ENCODE data around the gene SMPD3. TPM values are rescaled to one million over a fixed set of nuclear protein-coding genes. Genes with fewer than 3 reads are reported as not detected.

Gene SMPD3
- total and polyA plus RNA-seq, 2 donors (not counting 3 experiments of a cell fraction or from before 2014, with no cell fraction given): not detected

DNA sequence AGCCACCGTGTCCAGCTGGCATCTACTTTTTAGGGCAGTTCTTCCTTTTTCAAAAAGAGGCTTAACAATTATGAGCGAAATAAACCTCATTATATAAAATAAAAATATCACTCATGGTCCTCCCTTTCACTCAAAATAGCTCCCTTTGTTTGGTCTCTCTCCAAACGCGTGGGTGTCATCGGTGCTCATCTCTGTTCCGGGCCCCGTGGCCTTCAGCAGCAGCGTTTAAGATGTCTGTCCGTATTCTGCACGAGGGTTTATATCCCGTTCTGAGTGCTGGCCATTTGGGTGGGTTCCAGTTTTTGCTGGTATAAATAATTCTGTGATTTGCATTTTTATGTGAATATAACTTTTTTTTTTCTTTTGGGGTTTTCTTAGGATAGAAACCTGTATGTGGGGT is 104.1 kb downstream of the SMPD3 start:
- dilution Hi-C loops (cut with MboI; ENCODE audit: extremely low pct_ligation_motif_present, low sequenced_read_pairs): no loop called here
- ChIA-PET CTCF (interaction anchor here (1.4 kb wide), 1 partner anchor 82 kb away, joined by 4 read pairs; no protein-coding TSS in a partner anchor), POLR2A (no interaction called here)
- no peak overlapping the region for H3K9ac ChIP-seq (replicated peaks; ENCODE audit: extremely low read depth, insufficient read depth, low read length)
- DNase-seq (ENCODE audit: low read depth, low spot score) (no peak), FAIRE-seq (no peak)
- TF ChIP-seq EZH2 (IDR thresholded peaks at IDR 0.05; ENCODE audit: borderline replicate concordance, low read depth, low read length, severe bottlenecking) (no peak), JUN (IDR thresholded peaks at IDR 0.05; ENCODE audit: borderline replicate concordance, insufficient read depth, insufficient read length, low read depth) (no peak), POLR2A (IDR thresholded peaks at IDR 0.05; ENCODE audit: low read depth, low read length) (no peak), GATA2 (IDR thresholded peaks at IDR 0.05; ENCODE audit: insufficient read depth, insufficient read length, low read depth, low read length) (no peak), POLR2AphosphoS5 (IDR thresholded peaks at IDR 0.05; ENCODE audit: insufficient read depth, low read depth, low read length) (no peak), MYC (IDR thresholded peaks at IDR 0.05; ENCODE audit: low read depth, low read length) (no peak), FOS (IDR thresholded peaks at IDR 0.05; ENCODE audit: borderline replicate concordance, insufficient read depth, low read length) (no peak)
- TF ChIP-seq, protein P1, sequence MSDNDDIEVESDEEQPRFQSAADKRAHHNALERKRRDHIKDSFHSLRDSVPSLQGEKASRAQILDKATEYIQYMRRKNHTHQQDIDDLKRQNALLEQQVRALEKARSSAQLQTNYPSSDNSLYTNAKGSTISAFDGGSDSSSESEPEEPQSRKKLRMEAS (IDR thresholded peaks at IDR 0.05; ENCODE audit: insufficient read depth, insufficient read length): no peak
- TF ChIP-seq, protein P2, sequence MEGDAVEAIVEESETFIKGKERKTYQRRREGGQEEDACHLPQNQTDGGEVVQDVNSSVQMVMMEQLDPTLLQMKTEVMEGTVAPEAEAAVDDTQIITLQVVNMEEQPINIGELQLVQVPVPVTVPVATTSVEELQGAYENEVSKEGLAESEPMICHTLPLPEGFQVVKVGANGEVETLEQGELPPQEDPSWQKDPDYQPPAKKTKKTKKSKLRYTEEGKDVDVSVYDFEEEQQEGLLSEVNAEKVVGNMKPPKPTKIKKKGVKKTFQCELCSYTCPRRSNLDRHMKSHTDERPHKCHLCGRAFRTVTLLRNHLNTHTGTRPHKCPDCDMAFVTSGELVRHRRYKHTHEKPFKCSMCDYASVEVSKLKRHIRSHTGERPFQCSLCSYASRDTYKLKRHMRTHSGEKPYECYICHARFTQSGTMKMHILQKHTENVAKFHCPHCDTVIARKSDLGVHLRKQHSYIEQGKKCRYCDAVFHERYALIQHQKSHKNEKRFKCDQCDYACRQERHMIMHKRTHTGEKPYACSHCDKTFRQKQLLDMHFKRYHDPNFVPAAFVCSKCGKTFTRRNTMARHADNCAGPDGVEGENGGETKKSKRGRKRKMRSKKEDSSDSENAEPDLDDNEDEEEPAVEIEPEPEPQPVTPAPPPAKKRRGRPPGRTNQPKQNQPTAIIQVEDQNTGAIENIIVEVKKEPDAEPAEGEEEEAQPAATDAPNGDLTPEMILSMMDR (IDR thresholded peaks at IDR 0.05; ENCODE audit: extremely low read depth in 1 of 2, insufficient read depth in 1 of 2, low read depth in 1 of 2, low read length in 2 of 2): no peak
- H3K36me3 ChIP-seq (ENCODE audit: control insufficient read depth in 2 of 2, extremely low read depth in 1 of 2, insufficient read depth in 2 of 2, low read length in 2 of 2): peaks cover 9 to 48% of the 10 kb centered on the region in 2 experiments
- no peaks in the 10 kb centered on the region for H4K20me1 ChIP-seq (replicated peaks; ENCODE audit: control insufficient read depth, extremely low read depth, insufficient read depth, low read length)
- intact Hi-C loops (cut with micrococcal nuclease): no loop called here
- no peaks in the 10 kb centered on the region for H3K4me1 ChIP-seq (ENCODE audit: control insufficient read depth, extremely low read depth, insufficient read depth, low read length)
- no peaks in the 10 kb centered on the region for H3K9me1 ChIP-seq (replicated peaks; ENCODE audit: control insufficient read depth, extremely low read depth, insufficient read depth, low read length)
- no peak overlapping the region for H3K27ac ChIP-seq (ENCODE audit: insufficient read depth, low read depth, low read length)
- no peaks in the 10 kb centered on the region for H3K9me3 ChIP-seq (replicated peaks; ENCODE audit: control insufficient read depth, insufficient read depth, low read length)
- no peaks in the 10 kb centered on the region for H3K79me2 ChIP-seq (ENCODE audit: control insufficient read depth, insufficient read depth, low read length)
- no peak overlapping the region for H3K4me3 ChIP-seq (replicated peaks in 1 of 3; ENCODE audit: insufficient read depth in 1 of 3, low read depth in 1 of 3, low read length in 3 of 3)
- H3K4me2 ChIP-seq (ENCODE audit: insufficient read depth, low read length): no peak overlapping the region
- H2AFZ ChIP-seq (ENCODE audit: low read depth, low read length): no peak overlapping the region
- H3K27me3 ChIP-seq (ENCODE audit: control insufficient read depth in 2 of 2, insufficient read depth in 2 of 2, low read length in 2 of 2): no peaks in the 10 kb centered on the region
- BruUV-seq (replicated peaks): no TSS peak

All from endothelial cell of umbilical vein (primary cell).